ENCODE measurements around the gene CAT. TPM values are rescaled to one million over a fixed set of nuclear protein-coding genes. Genes with fewer than 3 reads are reported as not detected.
A peak's percentile ranks its signal among the peaks of the same experiment; 100 is the strongest.
"Not testable (repeated sequence)": the region's sequence is repeated elsewhere in the genome, so short reads cannot be mapped to it uniquely, and the experiment has no call there.

CAT gene
- total RNA-seq = 93.1 and 343 TPM in 2 replicates

GRCh38 chr11:34438529-34439507 is at the start of gene CAT:
Gene CAT, plus strand, starts transcription at chr11:34438934. Its CDS starts 80 bp downstream, at chr11:34439014.
- peak; percentile 94 for DNase-seq (ENCODE audit: low read depth)

DNA sequence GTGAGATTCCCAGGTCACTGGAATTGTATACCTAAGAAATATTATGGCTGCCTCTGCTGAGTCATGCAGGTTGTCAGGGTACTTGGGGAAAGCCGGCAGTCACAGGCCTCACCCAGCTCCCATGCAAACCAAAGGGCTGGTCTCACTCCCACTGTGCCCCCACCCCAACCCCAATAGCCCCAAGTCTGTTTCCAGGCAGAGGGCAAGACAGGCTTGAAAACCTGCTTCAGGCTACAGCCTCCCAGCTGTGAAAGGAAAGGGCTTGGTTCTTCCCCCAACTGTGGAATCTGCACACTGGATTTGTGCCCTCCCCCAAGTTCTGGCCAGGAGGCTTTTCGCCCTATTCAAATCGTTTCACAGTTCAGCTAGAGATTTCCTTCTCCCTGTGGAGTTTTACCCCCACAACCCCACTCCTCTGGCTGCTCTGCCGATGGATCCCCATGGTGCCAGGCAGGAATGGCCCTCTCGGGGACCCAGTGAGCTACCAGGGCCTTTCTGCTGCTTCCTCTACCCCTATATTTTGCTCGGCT is 43.9 kb upstream of the CAT start:
- DNase-seq (ENCODE audit: low read depth) = no peak

DNA sequence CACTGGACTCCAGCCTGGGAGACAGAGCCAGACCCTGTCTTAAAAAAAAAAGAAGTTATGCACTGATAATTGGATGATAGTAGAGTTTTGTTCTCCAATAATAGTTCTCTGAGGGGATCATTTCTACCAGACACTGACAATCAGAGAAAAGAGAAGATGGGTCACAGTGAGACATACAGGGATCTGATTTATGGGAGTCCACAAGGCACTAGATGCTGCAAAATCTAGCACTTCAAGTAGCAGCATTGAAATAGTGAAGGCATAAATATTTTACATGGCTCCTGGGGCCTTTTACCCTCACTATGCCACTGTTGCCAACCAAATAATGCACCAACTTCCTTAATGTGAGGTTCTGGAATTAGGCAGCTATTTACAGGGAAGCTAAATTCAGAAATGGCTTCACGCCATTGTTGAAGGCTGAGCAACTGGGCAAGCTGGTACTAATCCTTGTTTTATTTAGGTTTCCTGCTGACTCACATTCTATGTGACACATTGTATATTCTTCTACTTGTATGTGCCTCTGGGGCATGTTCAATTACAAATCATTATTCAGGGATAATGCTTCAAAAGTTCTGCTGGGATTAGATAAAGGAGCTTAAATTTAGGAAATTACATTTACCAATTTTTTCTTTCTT is 42.7 kb upstream of the CAT start:
- peak; percentile 86 for DNase-seq (ENCODE audit: low read depth)

DNA sequence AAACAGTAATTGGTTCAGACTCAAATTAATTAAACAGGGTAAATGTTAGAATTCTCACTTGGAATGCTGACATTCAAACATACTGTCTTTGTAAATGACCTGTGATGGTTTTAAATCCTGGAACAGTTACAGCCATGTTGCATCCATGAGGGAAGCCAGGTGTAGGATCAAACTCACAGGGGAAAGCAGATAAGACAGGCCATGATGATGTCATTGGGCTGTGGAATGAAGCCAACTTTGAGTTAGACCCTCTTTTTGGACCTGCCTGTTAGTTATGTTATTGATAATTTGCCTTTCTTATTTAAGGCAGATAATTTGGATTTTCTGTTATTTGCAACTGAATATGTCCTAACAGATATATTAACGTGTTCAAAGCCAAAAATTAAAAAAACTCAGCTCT is 41.6 kb upstream of the CAT start:
- DNase-seq (ENCODE audit: low read depth) = no peak

DNA sequence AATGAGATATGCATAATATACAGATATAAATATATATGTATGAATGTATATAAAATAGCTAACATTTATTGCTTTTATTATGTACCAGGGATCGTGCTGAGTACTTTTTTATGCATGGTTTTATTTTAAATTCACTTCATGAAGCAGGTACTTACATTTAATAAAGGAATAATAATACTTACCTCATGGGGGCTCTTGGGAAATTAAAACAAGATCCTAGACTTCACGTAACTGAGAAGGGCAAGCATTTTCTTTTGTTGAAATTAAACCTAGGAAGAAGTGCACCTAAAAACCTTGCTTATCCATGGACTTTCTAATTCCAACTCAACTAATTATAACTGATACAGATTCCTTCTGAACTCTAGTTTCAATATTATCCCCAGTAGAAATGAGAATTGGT is 40.9 kb upstream of the CAT start:
- no peak for DNase-seq (ENCODE audit: low read depth)

DNA sequence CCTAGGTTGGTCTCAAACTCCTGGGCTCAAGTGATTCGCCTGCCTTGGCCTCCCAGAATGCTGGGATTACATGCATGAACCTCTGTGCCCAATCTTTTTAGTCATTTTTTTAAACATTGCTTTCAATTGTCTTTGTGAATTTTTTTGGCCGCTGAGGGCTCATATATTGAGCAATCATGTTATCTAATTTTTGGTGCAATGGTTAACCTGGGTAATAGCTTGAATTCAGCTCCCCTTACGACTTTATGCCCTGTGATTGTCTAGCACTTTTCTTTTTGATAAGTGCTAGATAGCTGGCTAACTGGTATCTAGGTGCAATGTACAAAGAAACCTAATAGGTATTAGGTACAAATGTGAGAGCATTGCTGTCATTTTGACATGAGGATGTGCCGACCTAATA is 35.3 kb upstream of the CAT start:
- no peak for DNase-seq (ENCODE audit: low read depth)

GRCh38 chr11:34404280-34404679 is 34.5 kb upstream of the CAT start:
- DNase-seq (ENCODE audit: low read depth) = no peak

DNA sequence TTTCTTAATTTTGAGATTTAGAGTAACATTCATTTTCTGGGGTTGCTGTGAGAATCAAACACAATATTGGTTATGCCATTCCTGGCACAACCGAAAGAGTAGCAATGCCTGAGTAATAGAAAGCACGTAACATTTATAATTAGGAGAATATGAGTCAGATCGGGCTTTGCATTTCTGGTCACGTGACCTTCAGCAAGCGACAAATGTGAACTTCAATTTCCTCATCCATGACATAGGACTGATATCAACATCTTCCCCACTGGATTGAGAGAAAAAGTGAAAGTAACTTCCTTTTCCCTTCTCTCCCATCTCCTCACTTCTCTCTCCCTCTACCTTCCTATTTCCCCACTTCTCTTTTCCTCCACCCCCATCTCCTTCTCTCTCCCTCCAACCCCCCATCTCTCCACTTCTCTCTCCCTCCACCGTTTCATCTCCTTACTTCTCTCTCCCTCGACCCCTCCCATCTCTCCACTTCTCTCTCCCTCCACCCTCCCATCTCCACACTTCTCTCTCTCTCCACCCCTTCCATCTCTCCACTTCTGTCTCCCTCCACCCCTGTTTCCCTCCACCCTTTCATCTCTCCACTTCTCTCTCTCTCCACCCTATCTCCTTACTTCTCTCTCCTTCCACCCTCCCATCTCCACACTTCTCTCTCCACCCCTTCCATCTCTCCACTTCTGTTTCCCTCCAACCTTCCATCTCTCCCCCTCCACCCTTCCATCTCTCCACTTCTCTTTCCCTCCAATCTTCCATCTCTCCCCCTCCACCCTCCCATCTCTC is 33.5 kb upstream of the CAT start:
- no peak for DNase-seq (ENCODE audit: low read depth)

DNA sequence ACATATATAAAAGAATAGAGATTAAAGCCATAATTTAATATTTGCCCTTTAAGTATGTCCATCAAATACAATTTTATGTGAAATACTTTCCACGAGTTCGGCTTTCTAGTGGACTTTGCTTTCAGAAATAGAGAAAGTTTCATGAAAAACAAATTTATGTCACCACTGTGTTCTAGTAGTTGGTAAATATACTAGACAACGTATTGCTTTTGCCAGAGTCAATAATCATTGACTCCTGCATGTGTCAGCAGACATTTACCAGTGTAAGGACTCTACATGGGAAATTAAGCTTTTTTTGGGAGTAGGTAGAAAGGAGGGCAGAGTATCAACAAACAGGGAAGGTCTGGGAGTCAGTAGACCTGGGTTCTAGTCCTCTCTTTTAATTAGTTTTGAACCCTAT is 32.3 kb upstream of the CAT start:
- no peak for DNase-seq (ENCODE audit: low read depth)

DNA sequence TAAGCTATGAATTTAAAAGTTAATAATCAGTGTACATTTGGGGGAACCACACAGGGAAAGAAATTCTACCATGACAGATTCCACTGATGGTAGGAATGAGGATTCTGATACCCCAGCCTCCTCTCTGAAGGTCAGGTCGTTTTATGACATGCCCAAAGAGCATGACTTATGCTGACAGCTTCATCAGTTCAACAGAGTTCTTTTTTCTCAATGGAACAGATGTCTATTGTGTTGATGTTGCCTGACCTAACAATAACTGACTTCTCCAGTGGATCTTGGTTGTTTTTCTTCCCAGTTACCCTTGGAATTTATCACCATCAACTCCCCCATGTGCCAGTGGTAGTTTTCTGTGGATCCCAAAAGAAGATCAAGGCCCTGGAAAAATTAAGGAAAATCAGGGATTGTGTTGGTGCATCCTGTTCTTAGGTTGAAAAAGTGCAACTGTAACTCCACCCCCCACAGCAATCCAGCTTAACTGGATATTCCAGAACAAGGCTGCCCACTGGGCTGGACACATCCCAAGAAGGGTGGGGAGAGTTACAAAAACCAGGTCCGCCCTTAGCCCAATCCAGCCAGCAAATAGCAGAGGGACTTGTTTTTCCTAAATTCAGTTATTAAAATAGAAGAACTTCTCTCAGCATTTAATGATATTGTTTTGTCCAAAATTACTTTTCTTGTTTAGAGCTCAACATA is 31.5 kb upstream of the CAT start:
- no peak for DNase-seq (ENCODE audit: low read depth)

DNA sequence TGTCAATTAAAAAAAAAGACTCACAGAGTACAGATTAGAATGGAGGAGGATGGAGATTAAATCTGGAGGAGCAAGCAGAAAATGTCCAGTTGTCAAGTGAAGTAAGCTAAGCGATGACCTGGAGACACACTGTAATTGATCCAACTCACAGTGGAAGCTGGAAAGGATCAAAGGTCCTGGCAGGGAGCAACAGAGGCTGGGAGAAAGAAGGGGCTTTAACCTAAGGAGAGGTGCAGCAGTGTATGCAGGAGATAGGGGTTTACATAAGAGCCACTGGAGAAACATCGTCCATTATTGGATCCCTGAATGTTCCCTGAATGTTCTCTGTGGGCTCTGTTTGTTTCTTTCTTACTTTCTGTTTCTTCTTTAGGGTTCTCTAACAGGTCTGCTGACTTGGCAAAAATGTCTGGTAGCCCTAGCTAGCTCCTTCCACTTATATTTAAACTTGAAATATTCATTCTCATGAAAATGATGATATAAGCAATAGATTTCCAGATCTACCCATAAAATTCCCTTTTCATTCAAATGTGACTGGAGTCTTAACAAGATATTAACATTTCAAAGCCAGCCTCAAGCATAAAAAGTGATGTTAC is 30.1 kb upstream of the CAT start:
- no peak for DNase-seq (ENCODE audit: low read depth)

DNA sequence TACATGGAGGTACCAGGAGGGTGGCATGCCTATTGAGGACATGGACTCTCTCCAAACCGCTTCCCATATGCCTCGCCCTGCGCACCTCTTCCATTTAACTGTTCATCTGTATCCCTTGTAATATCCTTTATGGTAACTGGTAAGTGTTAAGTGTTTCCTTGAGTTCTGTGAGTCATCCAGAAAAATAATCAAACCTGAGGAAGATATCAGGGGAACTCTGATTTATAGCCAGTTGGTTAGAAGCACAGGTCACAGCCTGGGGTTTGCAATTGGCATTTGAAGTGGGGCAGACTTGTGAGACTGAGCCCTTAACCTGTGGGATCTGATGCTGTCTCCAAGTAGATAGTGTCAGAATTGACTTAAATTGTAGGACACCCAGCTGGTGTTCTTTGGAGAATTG is 27.6 kb upstream of the CAT start:
- DNase-seq (ENCODE audit: low read depth) = no peak

DNA sequence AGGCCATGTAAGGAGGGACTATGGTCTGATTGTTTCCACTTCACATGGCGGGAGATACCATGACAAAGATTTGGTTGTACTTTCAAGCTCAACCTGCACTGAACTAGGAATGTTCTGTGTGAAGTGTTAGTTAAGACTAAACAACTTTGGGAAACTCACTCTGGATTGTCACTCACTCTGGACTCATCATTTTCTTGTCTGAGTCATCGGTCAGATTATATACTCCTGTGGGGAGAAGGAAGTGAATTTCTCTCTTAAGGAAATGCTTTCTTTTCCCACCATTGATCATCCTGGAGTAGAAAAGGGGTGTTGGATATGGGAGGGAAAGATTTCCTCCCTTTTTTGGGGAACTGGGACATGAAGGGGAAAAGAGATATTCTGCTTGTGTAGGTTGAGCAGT is 26.9 kb upstream of the CAT start:
- no peak for DNase-seq (ENCODE audit: low read depth)

- no peak for DNase-seq (ENCODE audit: low read depth)
Observed at GRCh38 chr11:34413263-34413662, 25.5 kb upstream of the CAT start.

GRCh38 chr11:34415538-34415937 is 23.2 kb upstream of the CAT start:
- peak; percentile 37 for DNase-seq (ENCODE audit: low read depth)

- no peak for DNase-seq (ENCODE audit: low read depth)
Observed at GRCh38 chr11:34416088-34416487, 22.6 kb upstream of the CAT start.

GRCh38 chr11:34416766-34417165 is 22.0 kb upstream of the CAT start:
- no peak for DNase-seq (ENCODE audit: low read depth)

DNA sequence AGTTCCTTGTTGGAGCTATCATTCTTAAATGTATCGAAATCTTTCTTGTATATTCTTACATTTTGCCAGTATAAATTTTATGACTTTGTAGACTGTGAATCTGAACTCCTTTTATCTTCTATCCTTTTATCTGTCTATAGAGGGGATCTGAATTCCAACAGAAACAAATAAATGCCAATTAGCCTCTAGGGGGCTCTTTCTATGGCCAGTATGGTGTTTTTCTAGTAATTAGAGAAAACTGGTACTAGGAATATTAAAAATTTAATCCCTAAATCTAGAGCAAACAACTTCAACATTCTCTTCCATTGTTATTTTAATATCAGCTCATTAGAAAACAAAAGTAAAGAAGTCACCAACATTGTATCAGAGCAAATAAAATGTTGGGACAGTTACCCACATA is 21.5 kb upstream of the CAT start:
- DNase-seq (ENCODE audit: low read depth) = no peak

DNA sequence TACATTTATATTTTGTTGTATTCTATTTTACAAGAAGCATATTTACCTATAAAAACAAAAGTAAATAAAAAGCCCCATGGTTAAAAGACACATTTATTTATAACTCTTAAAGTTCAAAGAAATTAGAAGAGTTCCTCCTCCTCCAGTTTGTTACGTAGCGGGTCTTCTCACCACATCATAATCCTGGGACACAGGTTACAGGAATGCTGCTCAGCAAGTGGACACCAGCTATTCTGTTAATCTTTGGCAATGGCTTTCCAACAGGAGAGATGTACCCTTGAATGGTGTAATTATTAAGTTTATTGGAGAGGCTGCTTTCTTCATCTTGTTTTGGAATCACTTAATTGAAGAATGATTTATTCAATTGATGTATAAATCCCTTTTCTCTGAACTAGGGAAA is 19.6 kb upstream of the CAT start:
- peak; percentile 31 for DNase-seq (ENCODE audit: low read depth)

DNA sequence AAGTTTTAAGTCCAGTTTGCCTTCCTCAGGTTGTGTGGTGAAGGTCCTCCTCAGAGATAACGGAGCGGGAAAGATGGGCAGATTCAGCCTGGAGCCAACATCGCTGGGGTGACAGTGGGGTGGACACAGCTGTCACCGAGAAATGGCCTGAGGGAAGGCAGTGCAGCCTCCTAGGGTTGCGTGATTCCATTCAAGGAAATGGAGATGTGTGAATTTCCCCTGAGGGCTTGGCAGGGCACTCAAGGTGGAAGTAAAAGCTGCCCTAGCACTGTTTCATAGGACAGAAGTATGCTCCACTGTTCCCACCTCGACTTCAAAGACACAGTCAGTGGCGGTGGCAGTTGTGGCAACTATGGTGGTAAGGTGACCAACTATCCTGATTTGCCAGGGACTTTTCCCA is 15.4 kb upstream of the CAT start:
- DNase-seq (ENCODE audit: low read depth) = peak; percentile 30

- DNase-seq (ENCODE audit: low read depth) = not testable (repeated sequence)
Observed at GRCh38 chr11:34424826-34425225, 13.9 kb upstream of the CAT start.
